AG09309 (cell line): ENCODE measurements around the gene DENND2C.
A peak's percentile ranks its signal among the peaks of the same experiment; 100 is the strongest.
"Not testable (repeated sequence)": the region's sequence is repeated elsewhere in the genome, so short reads cannot be mapped to it uniquely, and the experiment has no call there.

Source experiments
- DNase-seq: peaks from one replicate; pipeline ENCODE4 v3.0.0-alpha.2; 2010; ENCODE audit warnings: low read depth
- H3K4me3 ChIP-seq: 2 replicates; pipeline ENCODE4 v1.5.1; 2011; ENCODE audit warnings: mild to moderate bottlenecking, low read depth, low read length, moderate library complexity; ENCODE audit not compliant: control insufficient read depth
- CTCF ChIP-seq: IDR thresholded peaks from 2 replicates; pipeline ENCODE4 v1.5.1; 2011; ENCODE audit warnings: mild to moderate bottlenecking, low read depth, low read length, inconsistent platforms; ENCODE audit not compliant: insufficient read depth, control insufficient read depth; ENCODE audit errors: missing control alignments

Gene DENND2C

GRCh38 chr1:114581335-114582287 is 88.2 kb downstream of the DENND2C start, which contains the start of gene BCAS2:
BCAS2 (minus strand) TSS chr1:114581615; CDS start chr1:114581591, 24 bp downstream.
- TF ChIP-seq CTCF: no peak
- DNase-seq: peak; percentile 95
- H3K4me3 ChIP-seq: peak within 1 kb of the TSS; percentile 61

DNA sequence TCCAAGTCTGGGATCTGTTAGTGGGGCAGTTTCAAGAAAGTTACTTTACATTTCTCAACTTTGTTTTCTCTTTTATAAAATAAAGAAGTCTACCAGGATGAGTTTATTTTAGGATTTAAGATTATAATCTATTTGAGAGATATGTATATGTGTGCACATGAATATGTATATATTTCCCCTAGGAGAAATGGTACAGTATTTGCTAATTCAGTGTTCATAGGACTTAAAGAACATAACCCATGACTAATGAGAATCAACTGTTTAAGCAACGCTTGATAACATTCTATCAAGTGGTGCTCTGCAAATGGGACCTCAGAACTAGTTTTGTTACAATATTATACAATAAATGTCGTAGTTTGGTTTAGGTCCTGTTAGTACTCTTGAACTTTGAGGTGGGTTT is 95.5 kb downstream of the DENND2C start:
- no peak for DNase-seq
- TF ChIP-seq CTCF: no peak
- H3K4me3 ChIP-seq: no peak overlapping the region

DNA sequence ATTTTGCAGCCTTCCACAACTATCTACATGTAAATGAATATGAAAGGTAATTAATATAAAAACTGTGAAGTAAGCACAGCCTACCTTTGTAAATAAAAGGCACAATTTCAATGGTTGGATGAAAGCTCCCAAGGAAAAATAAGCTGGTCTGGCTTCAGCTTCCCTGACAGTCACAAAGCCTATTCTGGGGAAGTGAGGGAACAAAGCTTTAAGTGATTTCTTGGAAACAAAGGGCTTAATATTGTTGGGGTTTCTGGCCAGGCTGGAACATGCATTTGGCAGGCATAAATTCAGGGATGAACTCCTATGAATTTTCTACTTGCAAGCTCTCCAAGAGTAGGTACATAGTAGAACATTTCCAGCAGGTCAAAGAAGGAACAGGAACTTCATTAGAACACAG is 105.7 kb downstream of the DENND2C start:
- no peak overlapping the region for H3K4me3 ChIP-seq
- no peak for TF ChIP-seq CTCF
- no peak for DNase-seq

DNA sequence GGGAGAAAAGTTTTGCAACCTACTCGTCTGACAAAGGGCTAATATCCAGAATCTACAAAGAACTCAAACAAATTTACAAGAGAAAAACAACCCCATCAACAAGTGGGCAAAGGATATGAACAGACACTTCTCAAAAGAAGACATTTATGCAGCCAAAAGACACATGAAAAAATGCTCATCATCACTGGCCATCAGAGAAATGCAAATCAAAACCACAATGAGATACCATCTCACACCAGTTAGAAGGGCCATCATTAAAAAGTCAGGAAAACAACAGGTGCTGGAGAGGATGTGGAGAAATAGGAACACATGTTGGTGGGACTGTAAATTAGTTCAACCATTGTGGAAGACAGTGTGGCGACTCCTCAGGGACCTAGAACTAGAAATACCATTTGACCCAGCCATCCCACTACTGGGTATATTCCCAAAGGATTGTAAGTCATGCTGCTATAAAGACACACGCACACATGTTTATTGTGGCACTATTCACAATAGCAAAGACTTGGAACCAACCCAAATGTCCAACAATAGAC is 106.8 kb downstream of the DENND2C start:
- H3K4me3 ChIP-seq, DNase-seq: not testable (repeated sequence)

- H3K4me3 ChIP-seq: no peak overlapping the region
- no peak for TF ChIP-seq CTCF
- DNase-seq: no peak
These were observed 108.5 kb downstream of the DENND2C start for GRCh38 chr1:114561333-114561732.

GRCh38 chr1:114559356-114559755 is 110.5 kb downstream of the DENND2C start:
- no peak for TF ChIP-seq CTCF
- no peak for DNase-seq
- H3K4me3 ChIP-seq: no peak overlapping the region

GRCh38 chr1:114558544-114558943 is 111.3 kb downstream of the DENND2C start:
- TF ChIP-seq CTCF: peak; percentile 12
- H3K4me3 ChIP-seq: no peak overlapping the region
- no peak for DNase-seq
